Mammary epithelial cell (primary cell): ENCODE measurements around the gene HLA-DRB1.

Experiments
- EZH2 ChIP-seq: IDR thresholded peaks from 2 replicates; pipeline ENCODE4 v1.6.1; 2012; ENCODE audit warnings: low read length, inconsistent platforms, borderline replicate concordance
- TF ChIP-seq, protein P1 (sequence below), 2 donors: IDR thresholded peaks in 1 of 2; conservative IDR thresholded peaks in 1 of 2; 2 replicates each; pipeline ENCODE4 v1.5.1; 2011 to 2012; ENCODE audit warnings: inconsistent platforms in 2 of 2, low read length in 2 of 2, mild to moderate bottlenecking in 2 of 2, control low read depth in 1 of 2, low read depth in 1 of 2; ENCODE audit not compliant: insufficient read depth in 1 of 2; ENCODE audit errors: extremely low read depth in 1 of 2

DNA sequence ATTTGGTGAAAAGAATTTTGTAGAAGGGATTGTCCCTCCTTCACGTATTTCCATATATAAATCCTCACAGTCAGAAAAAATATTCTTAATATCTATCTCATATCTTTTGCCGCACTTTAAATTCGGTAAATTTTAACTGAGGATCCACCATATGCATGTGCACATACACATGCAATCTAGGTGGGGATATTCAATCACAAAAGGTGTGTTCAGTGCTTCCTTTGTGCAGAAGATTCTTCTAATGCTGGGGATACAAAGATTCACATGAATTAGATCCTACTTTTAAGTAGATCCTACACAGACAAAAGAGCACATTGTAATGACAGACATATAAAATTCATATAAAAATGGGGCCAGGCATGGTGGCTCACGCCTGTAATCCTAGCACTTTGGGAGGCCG, 13.6 kb upstream of the HLA-DRB1 start:
- TF ChIP-seq, protein P1, sequence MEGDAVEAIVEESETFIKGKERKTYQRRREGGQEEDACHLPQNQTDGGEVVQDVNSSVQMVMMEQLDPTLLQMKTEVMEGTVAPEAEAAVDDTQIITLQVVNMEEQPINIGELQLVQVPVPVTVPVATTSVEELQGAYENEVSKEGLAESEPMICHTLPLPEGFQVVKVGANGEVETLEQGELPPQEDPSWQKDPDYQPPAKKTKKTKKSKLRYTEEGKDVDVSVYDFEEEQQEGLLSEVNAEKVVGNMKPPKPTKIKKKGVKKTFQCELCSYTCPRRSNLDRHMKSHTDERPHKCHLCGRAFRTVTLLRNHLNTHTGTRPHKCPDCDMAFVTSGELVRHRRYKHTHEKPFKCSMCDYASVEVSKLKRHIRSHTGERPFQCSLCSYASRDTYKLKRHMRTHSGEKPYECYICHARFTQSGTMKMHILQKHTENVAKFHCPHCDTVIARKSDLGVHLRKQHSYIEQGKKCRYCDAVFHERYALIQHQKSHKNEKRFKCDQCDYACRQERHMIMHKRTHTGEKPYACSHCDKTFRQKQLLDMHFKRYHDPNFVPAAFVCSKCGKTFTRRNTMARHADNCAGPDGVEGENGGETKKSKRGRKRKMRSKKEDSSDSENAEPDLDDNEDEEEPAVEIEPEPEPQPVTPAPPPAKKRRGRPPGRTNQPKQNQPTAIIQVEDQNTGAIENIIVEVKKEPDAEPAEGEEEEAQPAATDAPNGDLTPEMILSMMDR (conservative IDR thresholded peaks at IDR 0.05 in 1 of 2, IDR thresholded peaks at IDR 0.05 in 1 of 2; ENCODE audit: extremely low read depth in 1 of 2, insufficient read depth in 1 of 2, low read depth in 1 of 2, low read length in 2 of 2): no peak
- TF ChIP-seq EZH2: no peak
